Fibroblast of skin of left quadriceps (primary cell): ENCODE data around the gene RUNX3.
"Not testable (repeated sequence)": the region's sequence is repeated elsewhere in the genome, so short reads cannot be mapped to it uniquely, and the experiment has no call there.

Source experiments
- DNase-seq, 2 experiments: peaks; one replicate each; pipeline ENCODE4 v3.0.0-alpha.2; 2013; ENCODE audit warnings: low read depth in 2 of 2

Gene RUNX3

GRCh38 chr1:24930260-24931145 lies at the start of gene RUNX3:
RUNX3 (minus strand) TSS chr1:24930276; CDS start chr1:24929868, 408 bp downstream.
- peak; percentile 42 to 47 for DNase-seq

GRCh38 chr1:24979232-24979631 lies 49.2 kb upstream of the RUNX3 start:
- DNase-seq = not testable (repeated sequence)

- no peak for DNase-seq
Observed at GRCh38 chr1:24978383-24979032, 48.4 kb upstream of the RUNX3 start.

GRCh38 chr1:24975391-24975790 lies 45.3 kb upstream of the RUNX3 start:
- no peak for DNase-seq

- no peak for DNase-seq
Observed at GRCh38 chr1:24973315-24973714, 43.2 kb upstream of the RUNX3 start.

- DNase-seq = no peak
Observed at GRCh38 chr1:24972915-24973242, 42.8 kb upstream of the RUNX3 start.

- DNase-seq = no peak
Observed at GRCh38 chr1:24972221-24972914, 42.3 kb upstream of the RUNX3 start.

GRCh38 chr1:24970926-24971875 lies 41.1 kb upstream of the RUNX3 start:
- no peak for DNase-seq

GRCh38 chr1:24970399-24970753 lies 40.3 kb upstream of the RUNX3 start:
- DNase-seq = no peak

- no peak for DNase-seq
Observed at GRCh38 chr1:24969596-24970398, 39.7 kb upstream of the RUNX3 start.

GRCh38 chr1:24968941-24969585 lies 39.0 kb upstream of the RUNX3 start:
- DNase-seq = no peak

- DNase-seq = no peak
Observed at GRCh38 chr1:24967962-24968361, 37.9 kb upstream of the RUNX3 start.

- DNase-seq = no peak
Observed at GRCh38 chr1:24967555-24967954, 37.5 kb upstream of the RUNX3 start.

- DNase-seq = peak; percentile 65
Observed at GRCh38 chr1:24966724-24967346, 36.8 kb upstream of the RUNX3 start.

- DNase-seq = no peak
Observed at GRCh38 chr1:24966121-24966723, 36.1 kb upstream of the RUNX3 start.

- DNase-seq = no peak
Observed at GRCh38 chr1:24965571-24965930, 35.5 kb upstream of the RUNX3 start.

GRCh38 chr1:24964811-24965570 lies 34.9 kb upstream of the RUNX3 start:
- peak; percentile 67 to 69 for DNase-seq

- DNase-seq = no peak
Observed at GRCh38 chr1:24963943-24964693, 34.0 kb upstream of the RUNX3 start.
